Lung (tissue), 12 donors: Measurements from ENCODE around the gene STARD4. TPM values are rescaled to one million over a fixed set of nuclear protein-coding genes. Genes with fewer than 3 reads are reported as not detected.

Experiments
- ATAC-seq: fragments of 200-7000 bp; cut with Tn5 transposase; one replicate; pipeline ENCODE4 v1.9.1; 2020; ENCODE audit warnings: moderate number of reproducible peaks; ENCODE audit not compliant: insufficient read depth, low FRiP score
- DNase-seq, 3 donors: peaks; one replicate each; pipeline ENCODE4 v3.0.0-alpha.2; 2013 to 2017
- H3K27ac ChIP-seq, 2 donors: one replicate each; pipeline ENCODE4 v1.5.1; 2013; ENCODE audit warnings: mild to moderate bottlenecking in 2 of 2, moderate library complexity in 2 of 2, control low read depth in 1 of 2, inconsistent platforms in 1 of 2, low read depth in 1 of 2, low read length in 1 of 2
- H3K27me3 ChIP-seq, 3 donors: one replicate each; pipeline ENCODE4 v1.5.1; 2013; ENCODE audit warnings: low read length in 2 of 3; ENCODE audit not compliant: control insufficient read depth in 3 of 3, insufficient read depth in 3 of 3
- H3K36me3 ChIP-seq, 4 donors: one replicate each; pipeline ENCODE4 v1.5.1; 2013; ENCODE audit warnings: low read length in 4 of 4, mild to moderate bottlenecking in 1 of 4, moderate library complexity in 1 of 4; ENCODE audit not compliant: control insufficient read depth in 4 of 4, insufficient read depth in 4 of 4
- H3K4me1 ChIP-seq, 5 donors: one replicate each; pipeline ENCODE4 v1.5.1; 2013; ENCODE audit warnings: low read length in 5 of 5, mild to moderate bottlenecking in 2 of 5, moderate library complexity in 1 of 5; ENCODE audit not compliant: control insufficient read depth in 5 of 5, insufficient read depth in 5 of 5
- H3K4me3 ChIP-seq: one replicate; pipeline ENCODE4 v1.5.1; 2013; ENCODE audit warnings: mild to moderate bottlenecking, control low read depth, moderate library complexity
- H3K9ac ChIP-seq, 2 donors: one replicate each; pipeline ENCODE4 v1.5.1; 2013; ENCODE audit warnings: low read length in 2 of 2, control low read depth in 1 of 2; ENCODE audit not compliant: insufficient read depth in 1 of 2
- H3K9me3 ChIP-seq, 4 donors: one replicate each; pipeline ENCODE4 v1.5.1; 2013; ENCODE audit warnings: low read length in 3 of 4, mild to moderate bottlenecking in 1 of 4, moderate library complexity in 1 of 4; ENCODE audit not compliant: control insufficient read depth in 4 of 4, insufficient read depth in 3 of 4
- CTCF ChIP-seq: IDR thresholded peaks from 2 replicates; pipeline ENCODE4 v1.5.1; 2012; ENCODE audit warnings: mild to moderate bottlenecking; ENCODE audit errors: control extremely low read depth, extremely low read depth
- WGBS, 2 donors: extraction: QIAGEN DNeasy Blood & Tissue Kit; methylation state at CpG; one replicate each; pipeline ENCODE4 v1.1.7; 2013; 5-methylcytosine and 5-hydroxymethylcytosine counted together
- polyA plus RNA-seq, 2 donors: library from polyadenylated mRNA; stranded (reverse); fragments of 200-250 nt; gene quantifications; one replicate each; pipeline ENCODE4 v1.2.1, GENCODE V29; 2013
- total RNA-seq, 2 donors: library from RNA; depleted of rRNA in 1 of 2; stranded (reverse); fragments of >200 nt in 1 of 2; gene quantifications; one replicate each; pipeline ENCODE4 v1.2.1, GENCODE V29; 2014 to 2021
- donor health status: control.
- donor health status: control.
- donor health status: Bipolar disorder and iron deficiency.
- donor health status: healthy.
- donor health status: DM: yes; HTN: yes; CAD: no.

Gene STARD4
- total and polyA plus RNA-seq, 4 donors = 20.0 to 90.6 (median 35.5) TPM

GRCh38 chr5:111454776-111455175 lies 57.6 kb downstream of the STARD4 start:
- peak in 2 of 3 donors; percentile 76 to 77 for DNase-seq
- no peak overlapping the region for H3K4me3 ChIP-seq
- no peak overlapping the region for H3K27ac ChIP-seq
- no peak overlapping the region for H3K9ac ChIP-seq
- H3K36me3 ChIP-seq = no peaks in the 10 kb centered on the region
- no peaks in the 10 kb centered on the region for H3K27me3 ChIP-seq
- WGBS, 2 donors = 74 to 91% methylated on average over 2 of the region's 2 CpGs
- no peaks in the 10 kb centered on the region for H3K9me3 ChIP-seq
- no peak for TF ChIP-seq CTCF
- peaks cover 0 to 29% (median 4%) of the 10 kb centered on the region in 5 donors for H3K4me1 ChIP-seq
- no peak for ATAC-seq

- no peak overlapping the region for H3K4me3 ChIP-seq
- H3K9ac ChIP-seq = no peak overlapping the region
- no peak overlapping the region for H3K27ac ChIP-seq
- no peaks in the 10 kb centered on the region for H3K27me3 ChIP-seq
- H3K4me1 ChIP-seq = peaks cover 0 to 29% (median 4%) of the 10 kb centered on the region in 5 donors
- WGBS, 2 donors = 46 to 67% methylated on average over 3 of the region's 3 CpGs
- TF ChIP-seq CTCF = no peak
- ATAC-seq (no peak), DNase-seq (peak in 2 of 3 donors; percentile 94)
- H3K9me3 ChIP-seq = no peaks in the 10 kb centered on the region
- no peaks in the 10 kb centered on the region for H3K36me3 ChIP-seq
These were observed 58.1 kb downstream of the STARD4 start for GRCh38 chr5:111454198-111454622.

GRCh38 chr5:111453747-111454146 lies 58.6 kb downstream of the STARD4 start:
- Histone ChIP-seq H3K27me3 (no peaks in the 10 kb centered on the region), H3K9me3 (no peaks in the 10 kb centered on the region), H3K4me3 (no peak overlapping the region), H3K27ac (no peak overlapping the region), H3K4me1 (peaks cover 0 to 29% (median 4%) of the 10 kb centered on the region in 5 donors), H3K36me3 (no peaks in the 10 kb centered on the region), H3K9ac (no peak overlapping the region)
- 59 to 64% methylated on average over 2 of the region's 2 CpGs for WGBS, 2 donors
- DNase-seq = peak in 2 of 3 donors; percentile 40 to 51
- ATAC-seq = no peak
- TF ChIP-seq CTCF = no peak

GRCh38 chr5:111453295-111453694 lies 59.0 kb downstream of the STARD4 start:
- no peak for DNase-seq
- H3K27ac ChIP-seq = no peak overlapping the region
- 94% methylated on average over 1 of the region's 1 CpG for WGBS, 2 donors
- ATAC-seq = no peak
- peaks cover 0 to 29% (median 4%) of the 10 kb centered on the region in 5 donors for H3K4me1 ChIP-seq
- H3K4me3 ChIP-seq = no peak overlapping the region
- H3K27me3 ChIP-seq = no peaks in the 10 kb centered on the region
- no peaks in the 10 kb centered on the region for H3K36me3 ChIP-seq
- H3K9ac ChIP-seq = no peak overlapping the region
- H3K9me3 ChIP-seq = no peaks in the 10 kb centered on the region
- no peak for TF ChIP-seq CTCF
